Heart right ventricle (tissue), 16 donors: Measurements from ENCODE around the gene TK2. TPM values are rescaled to one million over a fixed set of nuclear protein-coding genes. Genes with fewer than 3 reads are reported as not detected.

Source experiments
- ATAC-seq, 8 donors: fragments of 200-7000 bp; cut with Tn5 transposase; one replicate each; pipeline ENCODE4 v1.9.1; 2020; ENCODE audit warnings: mild to moderate bottlenecking in 8 of 8, moderate library complexity in 8 of 8, moderate number of reproducible peaks in 1 of 8
- DNase-seq, 2 donors: peaks; one replicate each; pipeline ENCODE4 v3.0.0-alpha.2; 2020
- H3K27ac ChIP-seq, 10 donors: fragments of 200-600 bp; sonication (generic) in 2 of 10; one replicate each; pipeline versions ENCODE4 v1.5.0 to v1.8.0; 2020 to 2022; ENCODE audit warnings: mild to moderate bottlenecking in 3 of 10
- H3K27me3 ChIP-seq, 7 donors: fragments of 200-600 bp; one replicate each; pipeline ENCODE4 v1.8.0; 2021 to 2022; ENCODE audit warnings: mild to moderate bottlenecking in 2 of 7
- H3K36me3 ChIP-seq, 9 donors: fragments of 200-600 bp; sonication (generic) in 1 of 9; one replicate each; pipeline versions ENCODE4 v1.5.0 to v1.8.0; 2020 to 2022; ENCODE audit warnings: mild to moderate bottlenecking in 2 of 9
- H3K4me1 ChIP-seq, 9 donors: fragments of 200-600 bp; sonication (generic) in 1 of 9; one replicate each; pipeline versions ENCODE4 v1.5.0 to v1.8.0; 2020 to 2022; ENCODE audit warnings: mild to moderate bottlenecking in 4 of 9
- H3K4me3 ChIP-seq, 10 donors: fragments of 200-600 bp; sonication (generic) in 2 of 10; one replicate each; pipeline versions ENCODE4 v1.5.0 to v1.8.0; 2020 to 2022; ENCODE audit warnings: mild to moderate bottlenecking in 7 of 10, moderate library complexity in 2 of 10
- H3K9me3 ChIP-seq, 11 donors: fragments of 200-600 bp in 10 of 11; sonication (generic) in 2 of 11; one replicate each; pipeline versions ENCODE4 v1.5.0 to v1.8.0; 2013 to 2022; ENCODE audit warnings: mild to moderate bottlenecking in 2 of 11, control low read depth in 1 of 11, moderate library complexity in 1 of 11
- WGBS, 2 donors: extraction: QIAGEN DNeasy Blood & Tissue Kit; methylation state at CpG; one replicate each; pipeline ENCODE4 v1.1.7; 2013; ENCODE audit warnings: inconsistent platforms in 1 of 2; 5-methylcytosine and 5-hydroxymethylcytosine counted together
- intact Hi-C, 10 donors: fragments of 100-400 bp; cut with DNase I; formaldehyde crosslinking; loops; one replicate each; pipeline versions ENCODE4 v1.11.1 to v1.14.2; 2022
- polyA plus RNA-seq, 2 donors: library from polyadenylated mRNA; stranded (reverse); fragments of 200-250 nt; gene quantifications; one replicate each; pipeline ENCODE4 v1.2.3, GENCODE V29; 2013
- total RNA-seq, 10 donors: library from RNA; stranded (reverse); fragmentation: NEBNext Ultra II Directional in 3 of 10; extraction: Animal tissue kit (Norgen Biotek cat#: 25700) in 3 of 10; gene quantifications; one replicate each; pipeline versions ENCODE4 v1.2.1 to v1.2.4, GENCODE V29; 2021 to 2023
- TF ChIP-seq, protein P1 (sequence below), 9 donors: fragments of 200-600 bp; sonication (generic) in 2 of 9; IDR thresholded peaks; one replicate each; pipeline versions ENCODE4 v1.5.0 to v1.8.0; 2021 to 2022; ENCODE audit warnings: antibody characterized with exemption in 9 of 9, mild to moderate bottlenecking in 5 of 9, moderate library complexity in 1 of 9
- donor health status: Arrhythmogenic right ventricular cardiomyopathy.
- donor health status: ischemic (EF 13 %, LVEDD 7.1; RV severe dilation, severe dysfunction).
- donor health status: healthy with polysubstance abuse.
- donor health status: DM: no; HTN: yes; CAD: no.
- donor health status: DM: no; HTN: no; CAD: no.
- donor health status: ischemic (EF 25% LVEDD 6.9; RV normal size, moderate dysfunction).
- donor health status: ischemic (EF 25% LVEDD 5.7; RV mildly dilated, moderate dysfunction).
- donor health status: healthy.
- donor health status: DM: yes; HTN: yes; CAD: no.
- donor health status: Ischemic cardiomyopathy.
- donor health status: ischemic (EF 35%, LVEDD 5.7; RV mildly dilated, moderate dysfunction).
- donor health status: nonischemic (EF 11% LVEDD 7.7; RV severe dilation, severe dysfunction).
- donor health status: DM: yes; HTN: yes; CAD: no.
- donor health status: PGD.
- donor health status: ischemic (EF 29% LVEDD 5.4; RV normal size, mild dysfunction).
- donor health status: nonischemic (EF 23%, LVEDD 6.1; RV moderate dilation, normal function).

TK2 gene
- total and polyA plus RNA-seq, 12 donors, result 8.0 to 26.0 (median 20.6) TPM

- intact Hi-C loops, result loop anchor here in 9 of 10 donors (5.0 to 10.0 kb wide), 6 partner anchors 70 to 142 kb away; partner anchors contain the start of genes CKLF (in 1 of the 9), CMTM3 (in 1 of the 9) and TK2 (in 1 of the 9)
Measured at GRCh38 chr16:66484453-66485213, 65.3 kb downstream of the TK2 start.

GRCh38 chr16:66483689-66484452, 66.1 kb downstream of the TK2 start:
- H3K27me3 ChIP-seq, result no peaks in the 10 kb centered on the region
- 41 to 43% methylated on average over 14 of the region's 14 CpGs for WGBS, 2 donors
- H3K4me1 ChIP-seq, result peaks cover 0 to 38% (median 17%) of the 10 kb centered on the region in 9 donors
- peaks cover 0 to 2% (median 0%) of the 10 kb centered on the region in 9 donors for H3K36me3 ChIP-seq
- no peak overlapping the region for H3K4me3 ChIP-seq
- intact Hi-C loops, result loop anchor here (1.0 to 10.0 kb wide), 10 partner anchors 71 to 142 kb away; partner anchors contain the start of genes CKLF (in 1 of the 10), CMTM3 (in 1 of the 10) and TK2 (in 1 of the 10)
- peaks cover 0 to 5% (median 0%) of the 10 kb centered on the region in 11 donors for H3K9me3 ChIP-seq
- no peak overlapping the region for H3K27ac ChIP-seq
- TF ChIP-seq, protein P1, sequence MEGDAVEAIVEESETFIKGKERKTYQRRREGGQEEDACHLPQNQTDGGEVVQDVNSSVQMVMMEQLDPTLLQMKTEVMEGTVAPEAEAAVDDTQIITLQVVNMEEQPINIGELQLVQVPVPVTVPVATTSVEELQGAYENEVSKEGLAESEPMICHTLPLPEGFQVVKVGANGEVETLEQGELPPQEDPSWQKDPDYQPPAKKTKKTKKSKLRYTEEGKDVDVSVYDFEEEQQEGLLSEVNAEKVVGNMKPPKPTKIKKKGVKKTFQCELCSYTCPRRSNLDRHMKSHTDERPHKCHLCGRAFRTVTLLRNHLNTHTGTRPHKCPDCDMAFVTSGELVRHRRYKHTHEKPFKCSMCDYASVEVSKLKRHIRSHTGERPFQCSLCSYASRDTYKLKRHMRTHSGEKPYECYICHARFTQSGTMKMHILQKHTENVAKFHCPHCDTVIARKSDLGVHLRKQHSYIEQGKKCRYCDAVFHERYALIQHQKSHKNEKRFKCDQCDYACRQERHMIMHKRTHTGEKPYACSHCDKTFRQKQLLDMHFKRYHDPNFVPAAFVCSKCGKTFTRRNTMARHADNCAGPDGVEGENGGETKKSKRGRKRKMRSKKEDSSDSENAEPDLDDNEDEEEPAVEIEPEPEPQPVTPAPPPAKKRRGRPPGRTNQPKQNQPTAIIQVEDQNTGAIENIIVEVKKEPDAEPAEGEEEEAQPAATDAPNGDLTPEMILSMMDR (IDR thresholded peaks at IDR 0.05), result peak; percentile 90 to 96 (median 95)
- ATAC-seq, result peak; percentile 71 to 84 (median 79)
- peak; percentile 83 to 87 for DNase-seq

More at GRCh38 chr16:66484453-66485213, 65.3 kb downstream of the TK2 start:
- TF ChIP-seq, protein P1 (IDR thresholded peaks at IDR 0.05), result no peak
- H3K27me3 ChIP-seq, result no peaks in the 10 kb centered on the region
- peaks cover 0 to 5% (median 0%) of the 10 kb centered on the region in 11 donors for H3K9me3 ChIP-seq
- ATAC-seq (no peak), DNase-seq (no peak)
- H3K4me1 ChIP-seq, result peaks cover 0 to 34% (median 17%) of the 10 kb centered on the region in 9 donors
- no peak overlapping the region for H3K4me3 ChIP-seq
- peaks cover 0 to 2% (median 0%) of the 10 kb centered on the region in 9 donors for H3K36me3 ChIP-seq
- WGBS, 2 donors, result 91 to 92% methylated on average over 15 of the region's 15 CpGs
- H3K27ac ChIP-seq, result no peak overlapping the region

GRCh38 chr16:66481943-66482390, 68.0 kb downstream of the TK2 start:
- Histone ChIP-seq H3K27ac (no peak overlapping the region), H3K27me3 (peaks cover 0 to 4% (median 0%) of the 10 kb centered on the region in 7 donors), H3K9me3 (no peaks in the 10 kb centered on the region), H3K36me3 (no peaks in the 10 kb centered on the region), H3K4me1 (peaks cover 0 to 40% (median 8%) of the 10 kb centered on the region in 9 donors), H3K4me3 (no peak overlapping the region)
- DNase-seq (no peak), ATAC-seq (no peak)
- intact Hi-C loops, result loop anchor here (1.0 to 10.0 kb wide), 10 partner anchors 73 to 140 kb away; partner anchors contain the start of genes CKLF (in 1 of the 10), CMTM3 (in 1 of the 10) and TK2 (in 1 of the 10)
- TF ChIP-seq, protein P1 (IDR thresholded peaks at IDR 0.05), result no peak
- WGBS, 2 donors, result 78% methylated on average over 7 of the region's 7 CpGs
